GM10248 (cell line): ENCODE results near the gene PPP1R1A.
A peak's percentile ranks its signal among the peaks of the same experiment; 100 is the strongest.

Experiments
- CTCF ChIA-PET: fragments of 300-600 bp; sonication (Branson Sonifier 250); formaldehyde crosslinking; extraction: SDS; loops from one replicate; lab custom pipeline; 2021; ENCODE audit warnings: antibody characterized with exemption; lab: Yijun Ruan, JAX
- POLR2A ChIA-PET: fragments of 350-650 bp; sonication (Branson Sonifier 250); formaldehyde crosslinking; extraction: SDS; loops from one replicate; lab custom pipeline; 2020; ENCODE audit warnings: antibody characterized with exemption; lab: Yijun Ruan, JAX
- DNase-seq: peaks from one replicate; pipeline ENCODE4 v3.0.0; 2012; ENCODE audit errors: extremely low spot score
- CTCF ChIP-seq: IDR thresholded peaks from 2 replicates; pipeline ENCODE4 v1.5.1; 2012; ENCODE audit warnings: mild to moderate bottlenecking, low read depth; ENCODE audit errors: extremely low read depth, missing control alignments, control extremely low read depth

PPP1R1A gene

GRCh38 chr12:54598970-54599369 is 10.5 kb upstream of the PPP1R1A start:
- CTCF ChIA-PET: interaction anchor here (1.5 to 10.5 kb wide), 2 partner anchors 9 to 21 kb away, joined by 6 to 84 read pairs; no protein-coding TSS in a partner anchor
- POLR2A ChIA-PET: no interaction called here
- TF ChIP-seq CTCF: no peak
- DNase-seq: no peak

- TF ChIP-seq CTCF: peak; percentile 87
- ChIA-PET CTCF (interaction anchor here (0.7 to 10.5 kb wide), 20 partner anchors 8 to 475 kb away, joined by 3 to 84 read pairs (median 6); partner anchors contain the start of gene NCKAP1L), POLR2A (no interaction called here)
- DNase-seq: peak; percentile 48
Measured at GRCh38 chr12:54596526-54596946, 8.1 kb upstream of the PPP1R1A start.

DNA sequence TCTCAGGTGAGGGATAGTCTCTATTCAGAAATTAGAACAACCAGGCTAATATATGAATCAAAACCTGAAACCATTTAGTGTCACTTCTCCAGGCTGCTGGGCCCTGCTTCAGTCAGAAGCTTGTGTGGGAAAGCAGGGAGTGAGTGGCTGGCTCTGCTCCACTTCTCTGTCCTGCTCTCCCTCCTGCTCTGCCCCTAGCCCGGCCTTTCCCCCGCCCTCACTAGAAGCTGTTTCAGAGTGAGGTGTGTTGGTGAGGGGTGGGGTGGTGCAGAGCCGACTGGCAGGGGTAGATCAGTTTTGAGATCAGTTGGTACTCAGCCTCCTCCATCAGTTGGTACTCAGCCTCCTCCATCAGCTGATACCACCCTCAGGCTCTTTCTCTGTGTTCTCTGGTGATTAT is 7.0 kb upstream of the PPP1R1A start:
- ChIA-PET POLR2A (no interaction called here), CTCF (interaction anchor here (0.8 to 10.5 kb wide), 15 partner anchors 8 to 476 kb away, joined by 3 to 84 read pairs (median 7); no protein-coding TSS in a partner anchor)
- DNase-seq: no peak
- TF ChIP-seq CTCF: no peak

- ChIA-PET POLR2A (no interaction called here), CTCF (interaction anchor here (0.6 to 5.0 kb wide), 5 partner anchors 10 to 394 kb away, joined by 3 to 58 read pairs (median 4); no protein-coding TSS in a partner anchor)
- no peak for DNase-seq
- no peak for TF ChIP-seq CTCF
Measured at GRCh38 chr12:54593725-54594124, 5.3 kb upstream of the PPP1R1A start.

DNA sequence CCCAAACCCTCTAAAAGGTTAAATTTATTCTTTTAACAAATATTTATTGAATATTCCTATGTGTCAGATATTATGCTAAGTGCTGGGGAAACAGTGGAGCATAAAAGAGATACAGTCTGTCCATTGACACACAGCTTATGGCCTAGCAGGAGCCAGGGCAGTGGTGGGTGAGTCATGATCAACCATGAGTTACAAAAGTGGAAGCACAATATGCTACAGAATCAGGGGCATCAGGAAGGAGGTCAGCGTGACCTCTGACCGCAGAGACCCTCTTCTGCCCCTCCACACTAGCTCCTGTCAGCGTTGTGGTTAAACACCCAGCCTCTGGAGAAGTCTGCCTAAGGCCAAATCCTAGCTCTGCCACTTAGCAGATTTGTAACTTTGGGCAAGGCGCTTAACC is 4.7 kb upstream of the PPP1R1A start:
- ChIA-PET POLR2A (no interaction called here), CTCF (interaction anchor here (1.1 to 5.0 kb wide), 5 partner anchors 9 to 28 kb away, joined by 3 to 58 read pairs (median 7); no protein-coding TSS in a partner anchor)
- no peak for DNase-seq
- TF ChIP-seq CTCF: no peak

DNA sequence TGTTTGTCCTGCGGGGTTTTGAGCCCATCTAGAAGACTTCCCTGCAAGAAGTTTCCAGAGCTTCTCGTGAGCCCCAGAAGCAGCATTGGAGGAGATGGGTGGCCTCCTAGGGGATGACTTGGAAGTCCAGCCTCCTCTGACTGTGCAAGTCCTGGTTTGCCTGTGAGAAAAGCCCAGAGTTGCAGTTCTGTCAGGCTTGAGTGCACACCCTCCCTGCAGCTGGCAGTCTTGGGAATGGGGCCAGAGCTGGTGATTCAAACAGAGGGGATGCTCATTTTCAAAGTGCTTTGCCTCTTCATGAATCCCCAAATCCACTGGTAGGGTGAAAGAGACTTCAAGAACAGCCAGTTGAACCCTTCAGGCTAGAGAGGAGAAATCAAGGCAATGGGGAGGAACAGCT is 3.9 kb upstream of the PPP1R1A start:
- TF ChIP-seq CTCF: no peak
- POLR2A ChIA-PET: no interaction called here
- CTCF ChIA-PET: interaction anchor here (0.8 to 5.0 kb wide), 5 partner anchors 10 to 477 kb away, joined by 3 to 58 read pairs (median 7); no protein-coding TSS in a partner anchor
- no peak for DNase-seq
